Caco-2 (cell line): Measurements from ENCODE around the gene ARMC2. TPM values are rescaled to one million over a fixed set of nuclear protein-coding genes. Genes with fewer than 3 reads are reported as not detected.

Experiments
- BruUV-seq: library from RNA; stranded (reverse); fragments of 400-500 nt; replicated peaks from 2 replicates; lab custom pipeline; 2021; lab: Mats Ljungman, UMichigan
- CTCF ChIA-PET: fragments of 300-600 bp; sonication (Branson Sonifier 250); formaldehyde crosslinking; loops from one replicate; lab custom pipeline; 2022; ENCODE audit warnings: antibody characterized with exemption; lab: Charles Lee
- POLR2A ChIA-PET: fragments of 300-600 bp; sonication (Branson Sonifier 250); formaldehyde crosslinking; loops from one replicate; lab custom pipeline; 2022; ENCODE audit warnings: antibody characterized with exemption; lab: Charles Lee
- DNase-seq, 2 experiments: peaks; one replicate each; pipeline versions ENCODE4 v3.0.0 to v3.0.0-alpha.2; 2020 to 2022
- H3K27me3 ChIP-seq: replicated peaks from 2 replicates; pipeline ENCODE4 v1.6.0; 2011; ENCODE audit warnings: low read length; ENCODE audit not compliant: control insufficient read depth, insufficient read depth
- H3K36me3 ChIP-seq: 2 replicates; pipeline ENCODE4 v1.5.1; 2011; ENCODE audit warnings: low read length; ENCODE audit not compliant: control insufficient read depth, insufficient read depth
- H3K4me1 ChIP-seq: fragments of 250-450 bp; sonication (Bioruptor Pico); 2 replicates; pipeline ENCODE4 v1.5.1; 2020; ENCODE audit warnings: mild to moderate bottlenecking
- H3K4me3 ChIP-seq: 2 replicates; pipeline ENCODE4 v1.5.1; 2011; ENCODE audit warnings: low read depth, mild to moderate bottlenecking, control low read depth, low read length
- H3K9me3 ChIP-seq: fragments of 250-450 bp; sonication (Bioruptor Pico); 2 replicates; pipeline ENCODE4 v1.5.1; 2020; ENCODE audit warnings: mild to moderate bottlenecking, moderate library complexity
- H3K27ac Mint-ChIP-seq: one replicate; pipeline ENCODE4 v1.8.0; 2022; ENCODE audit warnings: mixed read lengths; ENCODE audit not compliant: unreplicated experiment
- H3K27me3 Mint-ChIP-seq: one replicate; pipeline ENCODE4 v1.8.0; 2022; ENCODE audit warnings: mixed read lengths; ENCODE audit not compliant: insufficient read depth, unreplicated experiment
- H3K36me3 Mint-ChIP-seq: one replicate; pipeline ENCODE4 v1.8.0; 2022; ENCODE audit warnings: mild to moderate bottlenecking, mixed read lengths; ENCODE audit not compliant: insufficient read depth, unreplicated experiment
- H3K4me1 Mint-ChIP-seq: one replicate; pipeline ENCODE4 v1.8.0; 2022; ENCODE audit warnings: low read depth, mixed read lengths; ENCODE audit not compliant: unreplicated experiment
- H3K4me3 Mint-ChIP-seq: one replicate; pipeline ENCODE4 v1.8.0; 2022; ENCODE audit warnings: mild to moderate bottlenecking, moderate library complexity, mixed read lengths; ENCODE audit not compliant: unreplicated experiment
- H3K9me3 Mint-ChIP-seq: one replicate; pipeline ENCODE4 v1.8.0; 2022; ENCODE audit warnings: mixed read lengths; ENCODE audit not compliant: unreplicated experiment
- intact Hi-C: fragments of 100-400 bp; cut with micrococcal nuclease; formaldehyde crosslinking; loops from one replicate; pipeline ENCODE4 v1.10.0; 2022; ENCODE audit not compliant: unreplicated experiment
- total RNA-seq: library from RNA; stranded (reverse); gene quantifications from 2 replicates; pipeline ENCODE4 v1.2.3, GENCODE V29; 2022
- TF ChIP-seq, protein P1 (sequence below), 2 experiments: fragments of 200-600 bp in 1 of 2; IDR thresholded peaks; 1 replicate in 1 of 2; 2 replicates in 1 of 2; pipeline versions ENCODE4 v1.5.1 to v1.8.0; 2011 to 2022; ENCODE audit warnings: antibody characterized with exemption in 1 of 2, control low read depth in 1 of 2, inconsistent platforms in 1 of 2, low read depth in 1 of 2, low read length in 1 of 2, mild to moderate bottlenecking in 1 of 2, moderate library complexity in 1 of 2; ENCODE audit not compliant: insufficient read depth in 1 of 2, severe bottlenecking in 1 of 2, unreplicated experiment in 1 of 2

The ARMC2 gene
- total RNA-seq, 1 experiment from 2014 or later, result 7.8 TPM

DNA sequence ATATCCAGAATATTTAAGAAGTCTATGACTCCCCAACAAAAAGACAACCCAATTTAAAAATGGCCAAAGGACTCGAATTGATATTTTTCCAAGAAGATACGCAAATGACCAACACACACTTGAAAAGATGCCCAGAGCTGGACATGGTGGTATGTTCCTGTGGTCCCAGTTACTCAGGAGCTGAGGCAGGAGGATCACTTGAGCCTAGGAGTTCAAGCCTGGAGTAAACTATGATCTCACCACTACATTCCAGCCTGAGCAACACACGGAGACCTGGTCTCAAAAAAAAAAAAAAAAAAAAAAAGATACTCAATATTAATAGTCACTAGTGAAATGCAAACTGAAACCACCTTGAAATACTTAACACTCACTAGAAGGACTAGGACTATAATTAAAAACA is 12.2 kb upstream of the ARMC2 start:
- Mint-ChIP-seq H3K9me3 (no peaks in the 10 kb centered on the region), H3K27ac (no peak overlapping the region), H3K27me3 (no peaks in the 10 kb centered on the region), H3K36me3 (no peaks in the 10 kb centered on the region), H3K4me1 (no peaks in the 10 kb centered on the region), H3K4me3 (no peak overlapping the region)
- CTCF ChIA-PET, result interaction anchor here (0.6 to 1.4 kb wide), 2 partner anchors 57 to 295 kb away, joined by 3 to 7 read pairs; no protein-coding TSS in a partner anchor
- DNase-seq, result no peak
- H3K4me1 ChIP-seq, result no peaks in the 10 kb centered on the region
- TF ChIP-seq, protein P1, sequence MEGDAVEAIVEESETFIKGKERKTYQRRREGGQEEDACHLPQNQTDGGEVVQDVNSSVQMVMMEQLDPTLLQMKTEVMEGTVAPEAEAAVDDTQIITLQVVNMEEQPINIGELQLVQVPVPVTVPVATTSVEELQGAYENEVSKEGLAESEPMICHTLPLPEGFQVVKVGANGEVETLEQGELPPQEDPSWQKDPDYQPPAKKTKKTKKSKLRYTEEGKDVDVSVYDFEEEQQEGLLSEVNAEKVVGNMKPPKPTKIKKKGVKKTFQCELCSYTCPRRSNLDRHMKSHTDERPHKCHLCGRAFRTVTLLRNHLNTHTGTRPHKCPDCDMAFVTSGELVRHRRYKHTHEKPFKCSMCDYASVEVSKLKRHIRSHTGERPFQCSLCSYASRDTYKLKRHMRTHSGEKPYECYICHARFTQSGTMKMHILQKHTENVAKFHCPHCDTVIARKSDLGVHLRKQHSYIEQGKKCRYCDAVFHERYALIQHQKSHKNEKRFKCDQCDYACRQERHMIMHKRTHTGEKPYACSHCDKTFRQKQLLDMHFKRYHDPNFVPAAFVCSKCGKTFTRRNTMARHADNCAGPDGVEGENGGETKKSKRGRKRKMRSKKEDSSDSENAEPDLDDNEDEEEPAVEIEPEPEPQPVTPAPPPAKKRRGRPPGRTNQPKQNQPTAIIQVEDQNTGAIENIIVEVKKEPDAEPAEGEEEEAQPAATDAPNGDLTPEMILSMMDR (IDR thresholded peaks at IDR 0.05; ENCODE audit: insufficient read depth in 1 of 2, low read depth in 1 of 2, low read length in 1 of 2, severe bottlenecking in 1 of 2, unreplicated experiment in 1 of 2), result no peak
- intact Hi-C loops, result loop anchor here (5.0 kb wide), 2 partner anchors 39 to 279 kb away; no protein-coding TSS in a partner anchor
- H3K4me3 ChIP-seq, result no peak overlapping the region
- POLR2A ChIA-PET, result interaction anchor here (0.5 kb wide), 1 partner anchor 276 kb away, joined by 3 read pairs; no protein-coding TSS in a partner anchor
- H3K36me3 ChIP-seq, result no peaks in the 10 kb centered on the region
- no peaks in the 10 kb centered on the region for H3K9me3 ChIP-seq
- BruUV-seq, result no TSS peak
- no peaks in the 10 kb centered on the region for H3K27me3 ChIP-seq

DNA sequence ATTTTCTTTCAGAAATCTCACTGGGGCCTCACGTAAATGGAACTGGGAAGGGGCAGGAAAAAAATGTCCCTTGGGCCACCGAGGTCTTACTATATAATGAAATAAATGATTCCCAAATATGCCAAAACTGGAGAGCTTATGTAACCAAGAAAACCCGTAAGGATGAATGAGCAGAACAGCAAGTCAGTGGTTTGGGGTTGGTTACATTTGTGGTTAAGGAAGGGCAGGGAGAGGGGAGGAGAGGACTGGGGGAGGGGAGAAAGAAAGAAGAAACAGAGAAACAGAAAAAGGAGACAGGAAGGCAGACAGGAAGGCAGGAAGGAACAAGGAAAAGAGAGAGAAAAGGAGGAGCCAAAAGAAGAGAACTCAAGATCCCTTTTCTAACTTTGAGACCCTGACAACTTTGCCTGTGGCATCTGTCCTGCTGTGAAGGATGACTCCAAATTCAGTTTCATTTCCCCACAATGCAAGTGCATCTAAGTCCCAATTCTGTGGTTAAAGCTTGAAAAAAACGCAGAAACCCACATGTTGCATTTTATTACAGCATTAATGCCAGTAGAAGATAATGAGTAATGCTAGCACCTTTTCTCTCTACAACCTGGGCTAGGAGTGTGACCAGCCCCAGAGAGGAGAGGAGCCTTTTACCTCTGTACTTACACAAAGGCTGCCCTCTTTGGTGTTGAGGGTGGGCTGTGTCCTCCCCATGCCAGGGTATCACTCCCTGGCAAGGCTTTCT is 10.8 kb upstream of the ARMC2 start:
- Histone ChIP-seq H3K4me1 (no peaks in the 10 kb centered on the region), H3K4me3 (no peak overlapping the region), H3K9me3 (no peaks in the 10 kb centered on the region), H3K36me3 (no peaks in the 10 kb centered on the region), H3K27me3 (no peaks in the 10 kb centered on the region)
- no peak overlapping the region for H3K27ac Mint-ChIP-seq
- H3K4me3 Mint-ChIP-seq, result no peak overlapping the region
- POLR2A ChIA-PET, result no interaction called here
- BruUV-seq, result no TSS peak
- CTCF ChIA-PET, result interaction anchor here (0.6 to 2.3 kb wide), 6 partner anchors 10 to 295 kb away, joined by 3 to 22 read pairs (median 6); partner anchors contain the start of gene ARMC2
- intact Hi-C loops, result loop anchor here (5.0 kb wide), 2 partner anchors 40 to 280 kb away; no protein-coding TSS in a partner anchor
- DNase-seq, result no peak
- no peaks in the 10 kb centered on the region for H3K36me3 Mint-ChIP-seq
- no peaks in the 10 kb centered on the region for H3K27me3 Mint-ChIP-seq
- no peaks in the 10 kb centered on the region for H3K9me3 Mint-ChIP-seq
- TF ChIP-seq, protein P1 (IDR thresholded peaks at IDR 0.05; ENCODE audit: insufficient read depth in 1 of 2, low read depth in 1 of 2, low read length in 1 of 2, severe bottlenecking in 1 of 2, unreplicated experiment in 1 of 2), result no peak
- no peaks in the 10 kb centered on the region for H3K4me1 Mint-ChIP-seq

DNA sequence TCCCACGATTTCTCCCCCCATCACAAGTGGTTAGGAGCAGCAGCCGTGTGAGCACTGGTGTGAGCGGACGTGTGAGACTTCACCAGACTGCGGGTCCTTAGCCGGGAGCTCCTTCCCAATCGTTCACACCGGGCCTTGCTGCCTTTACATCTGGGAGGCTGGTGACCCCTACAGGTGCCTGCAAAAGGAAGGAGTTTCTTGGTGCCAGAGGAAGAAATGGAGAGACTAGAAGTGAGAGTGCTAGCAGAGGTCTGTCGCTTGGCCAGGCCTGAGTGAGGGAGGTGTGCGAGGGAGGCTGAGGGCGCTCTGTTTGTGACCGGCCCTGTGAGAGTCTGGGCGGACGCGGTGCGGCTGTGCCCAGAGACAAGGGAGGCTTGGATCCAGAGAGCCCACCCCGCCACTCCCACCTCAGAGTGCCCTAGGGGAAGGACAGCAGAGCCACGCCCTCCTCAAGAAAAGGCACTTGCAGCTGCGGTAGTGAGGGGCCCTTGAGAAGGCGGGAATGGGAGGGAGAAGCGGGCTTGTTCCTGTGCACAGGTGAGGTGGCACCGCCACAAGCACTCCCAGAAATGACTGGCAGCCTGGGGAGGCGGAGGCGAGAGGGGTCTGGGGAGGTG is 10.0 kb upstream of the ARMC2 start:
- ChIA-PET CTCF (interaction anchor here (0.6 to 2.3 kb wide), 6 partner anchors 9 to 296 kb away, joined by 3 to 22 read pairs (median 6); partner anchors contain the start of gene ARMC2), POLR2A (no interaction called here)
- no peaks in the 10 kb centered on the region for H3K36me3 ChIP-seq
- H3K27me3 ChIP-seq, result no peaks in the 10 kb centered on the region
- peak in 1 of 2 experiments; percentile 38 for DNase-seq
- Mint-ChIP-seq H3K27me3 (no peaks in the 10 kb centered on the region), H3K27ac (no peak overlapping the region), H3K9me3 (no peaks in the 10 kb centered on the region), H3K4me1 (no peaks in the 10 kb centered on the region), H3K4me3 (no peak overlapping the region), H3K36me3 (no peaks in the 10 kb centered on the region)
- intact Hi-C loops, result loop anchor here (2.0 to 5.0 kb wide), 3 partner anchors 41 to 281 kb away; no protein-coding TSS in a partner anchor
- no peak overlapping the region for H3K4me3 ChIP-seq
- H3K4me1 ChIP-seq, result no peaks in the 10 kb centered on the region
- H3K9me3 ChIP-seq, result no peaks in the 10 kb centered on the region
- BruUV-seq, result no TSS peak
- TF ChIP-seq, protein P1 (IDR thresholded peaks at IDR 0.05; ENCODE audit: insufficient read depth in 1 of 2, low read depth in 1 of 2, low read length in 1 of 2, severe bottlenecking in 1 of 2, unreplicated experiment in 1 of 2), result peak in 1 of 2 experiments; percentile 67
